Endometrium (tissue), 2 donors: ENCODE results near the gene TAMALIN.

Experiments
- FAIRE-seq: peaks from 2 replicates; lab custom pipeline; 2012; peaks lifted over from hg19 to GRCh38; lab: Jason Lieb, UNC
- donor health status: control.
- donor health status: control.

TAMALIN gene

GRCh38 chr12:52037248-52037861 is 30.6 kb downstream of the TAMALIN start:
- FAIRE-seq: no peak

GRCh38 chr12:52038447-52038846 is 31.7 kb downstream of the TAMALIN start:
- no peak for FAIRE-seq

GRCh38 chr12:52041035-52041434 is 34.3 kb downstream of the TAMALIN start:
- FAIRE-seq: no peak

- no peak for FAIRE-seq
Measured at GRCh38 chr12:52041695-52042123, 35.0 kb downstream of the TAMALIN start.

- FAIRE-seq: no peak
Measured at GRCh38 chr12:52042706-52043385, 36.1 kb downstream of the TAMALIN start.

GRCh38 chr12:52043386-52044212 is 36.9 kb downstream of the TAMALIN start:
- no peak for FAIRE-seq

GRCh38 chr12:52044292-52044983 is 37.7 kb downstream of the TAMALIN start:
- FAIRE-seq: no peak

- FAIRE-seq: no peak
Measured at GRCh38 chr12:52045794-52046199, 39.1 kb downstream of the TAMALIN start.

GRCh38 chr12:52046859-52047258 is 40.1 kb downstream of the TAMALIN start:
- no peak for FAIRE-seq

- FAIRE-seq: no peak
Measured at GRCh38 chr12:52049286-52049685, 42.5 kb downstream of the TAMALIN start.

- no peak for FAIRE-seq
Measured at GRCh38 chr12:52049688-52050087, 42.9 kb downstream of the TAMALIN start.

GRCh38 chr12:52050116-52050757 is 43.5 kb downstream of the TAMALIN start:
- FAIRE-seq: no peak

GRCh38 chr12:52050758-52051541 is 44.2 kb downstream of the TAMALIN start, which contains the start of gene NR4A1:
NR4A1 (plus strand) TSS chr12:52051442; CDS start chr12:52054329, 2,887 bp downstream.
- FAIRE-seq: no peak

- FAIRE-seq: no peak
Measured at GRCh38 chr12:52052468-52053186, 45.9 kb downstream of the TAMALIN start.

GRCh38 chr12:52053536-52054209 is 46.9 kb downstream of the TAMALIN start:
- no peak for FAIRE-seq

- FAIRE-seq: no peak
Measured at GRCh38 chr12:52054231-52054832, 47.6 kb downstream of the TAMALIN start.

- no peak for FAIRE-seq
Measured at GRCh38 chr12:52054833-52055730, 48.3 kb downstream of the TAMALIN start.
